Testis (tissue), 3 donors: ENCODE data around the gene SHCBP1L. TPM values are rescaled to one million over a fixed set of nuclear protein-coding genes. Genes with fewer than 3 reads are reported as not detected.

Experiments
- DNase-seq: peaks from one replicate; pipeline ENCODE4 v3.0.0-alpha.2; 2019
- H3K27ac ChIP-seq, 2 donors: fragments of 200-600 bp; sonication (generic); one replicate each; pipeline ENCODE4 v1.5.1; 2019
- H3K27me3 ChIP-seq: fragments of 200-600 bp; sonication (generic); one replicate; pipeline ENCODE4 v1.5.1; 2019
- H3K36me3 ChIP-seq: fragments of 200-600 bp; sonication (generic); one replicate; pipeline ENCODE4 v1.5.1; 2017; ENCODE audit warnings: low read depth; ENCODE audit errors: missing control alignments
- H3K4me1 ChIP-seq: fragments of 200-600 bp; sonication (generic); one replicate; pipeline ENCODE4 v1.5.1; 2019
- H3K4me3 ChIP-seq, 2 donors: fragments of 200-600 bp; sonication (generic); one replicate each; pipeline ENCODE4 v1.5.1; 2017 to 2019
- H3K9me3 ChIP-seq: fragments of 200-600 bp; sonication (generic); one replicate; pipeline ENCODE4 v1.5.1; 2017
- POLR2A ChIP-seq: fragments of 450-650 bp; IDR thresholded peaks from one replicate; pipeline ENCODE4 v1.6.1; 2017; ENCODE audit warnings: antibody characterized with exemption, mild to moderate bottlenecking, moderate library complexity
- WGBS, 2 donors: methylation state at CpG; one replicate each; pipeline ENCODE4 v1.1.5; 2018; 5-methylcytosine and 5-hydroxymethylcytosine counted together
- intact Hi-C: fragments of 100-400 bp; cut with DNase I; formaldehyde crosslinking; loops from one replicate; pipeline ENCODE4 v1.15.1; 2023; ENCODE audit warnings: low total_unique reads
- polyA plus RNA-seq: library from polyadenylated mRNA; stranded (reverse); fragments of 350-450 nt; fragmentation: Illumina TruSeq; extraction: RNeasy Lipid Tissue Mini Kit (QIAGEN cat#74804); gene quantifications from one replicate; pipeline ENCODE4 v1.2.3, GENCODE V29; 2014; ENCODE audit warnings: low read depth, low replicate concordance; ENCODE audit not compliant: insufficient read depth
- total RNA-seq, 2 donors: library from RNA; depleted of rRNA; stranded (reverse); fragments of >200 nt; gene quantifications; one replicate each; pipeline ENCODE4 v1.2.3, GENCODE V29; 2016
- TF ChIP-seq, protein P1 (sequence below), 3 experiments: fragments of 450-650 bp in 2 of 3; fragments of 200-600 bp in 1 of 3; sonication (generic) in 1 of 3; IDR thresholded peaks; one replicate each; pipeline ENCODE4 v1.5.1; 2016 to 2019; ENCODE audit warnings: antibody characterized with exemption in 3 of 3, mild to moderate bottlenecking in 2 of 3, moderate library complexity in 1 of 3

SHCBP1L gene
- total and polyA plus RNA-seq, 3 donors from 2014 or later: 106 to 254 (median 132) TPM

DNA sequence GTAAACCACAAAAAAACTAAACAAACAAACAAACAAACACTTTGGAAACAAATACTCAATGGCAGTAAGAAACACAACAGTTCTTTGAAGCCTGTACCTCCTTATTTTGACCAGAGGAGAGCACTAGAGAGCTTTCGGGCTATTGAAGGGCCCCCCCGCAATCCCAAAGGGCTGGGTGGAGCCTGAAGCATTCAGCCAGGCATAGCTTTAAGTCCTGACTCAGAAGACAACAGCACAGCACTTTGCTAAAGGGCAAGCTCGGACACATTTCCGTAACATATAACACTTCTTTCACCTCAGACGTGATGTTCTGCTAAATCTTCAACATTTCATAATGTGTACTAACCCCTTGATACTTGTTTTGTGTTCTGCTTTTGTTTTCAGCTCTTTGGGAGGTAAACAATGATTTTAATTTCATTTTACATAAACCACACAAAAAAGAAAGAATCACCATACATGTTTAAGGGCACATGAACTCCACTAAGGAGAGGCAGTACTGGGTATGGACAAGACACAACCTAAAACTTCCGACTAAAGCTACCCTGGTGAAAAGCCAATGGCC, 9.7 kb upstream of the SHCBP1L start:
- H3K36me3 ChIP-seq: no peaks in the 10 kb centered on the region
- WGBS, 2 donors: 22 to 28% methylated on average over 6 of the region's 6 CpGs
- no peaks in the 10 kb centered on the region for H3K4me1 ChIP-seq
- peak; percentile 88 for DNase-seq
- H3K9me3 ChIP-seq: no peaks in the 10 kb centered on the region
- peak overlapping the region in 1 of 2 donors; percentile 38 for H3K27ac ChIP-seq
- intact Hi-C loops: no loop called here
- peak; percentile 12 for TF ChIP-seq POLR2A
- TF ChIP-seq, protein P1, sequence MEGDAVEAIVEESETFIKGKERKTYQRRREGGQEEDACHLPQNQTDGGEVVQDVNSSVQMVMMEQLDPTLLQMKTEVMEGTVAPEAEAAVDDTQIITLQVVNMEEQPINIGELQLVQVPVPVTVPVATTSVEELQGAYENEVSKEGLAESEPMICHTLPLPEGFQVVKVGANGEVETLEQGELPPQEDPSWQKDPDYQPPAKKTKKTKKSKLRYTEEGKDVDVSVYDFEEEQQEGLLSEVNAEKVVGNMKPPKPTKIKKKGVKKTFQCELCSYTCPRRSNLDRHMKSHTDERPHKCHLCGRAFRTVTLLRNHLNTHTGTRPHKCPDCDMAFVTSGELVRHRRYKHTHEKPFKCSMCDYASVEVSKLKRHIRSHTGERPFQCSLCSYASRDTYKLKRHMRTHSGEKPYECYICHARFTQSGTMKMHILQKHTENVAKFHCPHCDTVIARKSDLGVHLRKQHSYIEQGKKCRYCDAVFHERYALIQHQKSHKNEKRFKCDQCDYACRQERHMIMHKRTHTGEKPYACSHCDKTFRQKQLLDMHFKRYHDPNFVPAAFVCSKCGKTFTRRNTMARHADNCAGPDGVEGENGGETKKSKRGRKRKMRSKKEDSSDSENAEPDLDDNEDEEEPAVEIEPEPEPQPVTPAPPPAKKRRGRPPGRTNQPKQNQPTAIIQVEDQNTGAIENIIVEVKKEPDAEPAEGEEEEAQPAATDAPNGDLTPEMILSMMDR (IDR thresholded peaks at IDR 0.05): peak; percentile 82 to 90 (median 86)
- H3K4me3 ChIP-seq: no peak overlapping the region
- no peaks in the 10 kb centered on the region for H3K27me3 ChIP-seq

DNA sequence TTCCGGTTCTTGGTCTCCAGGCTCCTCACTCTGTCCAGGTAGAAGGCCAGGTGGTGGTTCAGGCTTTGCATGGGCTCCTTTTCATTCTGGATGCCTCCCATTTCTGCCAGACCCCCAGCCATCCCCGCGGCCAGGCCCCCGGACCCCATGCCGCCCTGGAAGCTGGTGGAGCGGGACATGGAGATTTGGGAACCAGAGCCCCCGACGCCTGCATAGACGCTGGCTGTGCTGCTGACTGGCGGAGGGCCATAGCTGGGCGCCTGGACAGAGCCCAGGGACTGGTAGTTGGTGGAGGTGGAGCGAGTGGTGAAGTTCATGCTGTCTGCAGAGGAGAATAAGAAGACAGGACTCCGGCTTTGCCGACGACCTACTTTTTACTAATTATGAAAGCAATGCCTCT, 7.1 kb upstream of the SHCBP1L start:
- TF ChIP-seq, protein P1 (IDR thresholded peaks at IDR 0.05): no peak
- no peak for TF ChIP-seq POLR2A
- Histone ChIP-seq H3K27ac (no peak overlapping the region), H3K9me3 (no peaks in the 10 kb centered on the region), H3K4me1 (no peaks in the 10 kb centered on the region), H3K4me3 (no peak overlapping the region), H3K27me3 (no peaks in the 10 kb centered on the region), H3K36me3 (no peaks in the 10 kb centered on the region)
- WGBS, 2 donors: 90 to 92% methylated on average over 15 of the region's 15 CpGs
- DNase-seq: no peak
- intact Hi-C loops: no loop called here

- Histone ChIP-seq H3K36me3 (no peaks in the 10 kb centered on the region), H3K27me3 (no peaks in the 10 kb centered on the region), H3K27ac (no peak overlapping the region), H3K4me1 (no peaks in the 10 kb centered on the region), H3K9me3 (no peaks in the 10 kb centered on the region), H3K4me3 (no peak overlapping the region)
- TF ChIP-seq POLR2A: no peak
- TF ChIP-seq, protein P1 (IDR thresholded peaks at IDR 0.05): no peak
- intact Hi-C loops: no loop called here
- no peak for DNase-seq
- WGBS, 2 donors: 89 to 91% methylated on average over 11 of the region's 11 CpGs
These were observed 5.0 kb upstream of the SHCBP1L start for GRCh38 chr1:182957902-182958395.

GRCh38 chr1:182956708-182957365, 3.9 kb upstream of the SHCBP1L start:
- intact Hi-C loops: no loop called here
- Histone ChIP-seq H3K27me3 (no peaks in the 10 kb centered on the region), H3K4me3 (no peak overlapping the region), H3K36me3 (no peaks in the 10 kb centered on the region), H3K27ac (no peak overlapping the region), H3K9me3 (no peaks in the 10 kb centered on the region), H3K4me1 (no peaks in the 10 kb centered on the region)
- TF ChIP-seq, protein P1 (IDR thresholded peaks at IDR 0.05): no peak
- TF ChIP-seq POLR2A: no peak
- no peak for DNase-seq
- 80 to 85% methylated on average over 2 of the region's 2 CpGs for WGBS, 2 donors
